Stimulated activated CD4-positive, alpha-beta T cell treated with anti-CD3 and anti-CD28 coated beads, Interleukin-15, amount 100 ng/mL, for 24 hours (primary cell): Measurements from ENCODE around the gene CPB2.

Experiments used
- DNase-seq: peaks from one replicate; pipeline ENCODE4 v3.0.0-alpha.2; 2020

The CPB2 gene

GRCh38 chr13:46126552-46127357 is 21.9 kb upstream of the CPB2 start:
- DNase-seq, result peak; percentile 74

GRCh38 chr13:46126056-46126455 is 21.2 kb upstream of the CPB2 start:
- DNase-seq, result no peak

DNA sequence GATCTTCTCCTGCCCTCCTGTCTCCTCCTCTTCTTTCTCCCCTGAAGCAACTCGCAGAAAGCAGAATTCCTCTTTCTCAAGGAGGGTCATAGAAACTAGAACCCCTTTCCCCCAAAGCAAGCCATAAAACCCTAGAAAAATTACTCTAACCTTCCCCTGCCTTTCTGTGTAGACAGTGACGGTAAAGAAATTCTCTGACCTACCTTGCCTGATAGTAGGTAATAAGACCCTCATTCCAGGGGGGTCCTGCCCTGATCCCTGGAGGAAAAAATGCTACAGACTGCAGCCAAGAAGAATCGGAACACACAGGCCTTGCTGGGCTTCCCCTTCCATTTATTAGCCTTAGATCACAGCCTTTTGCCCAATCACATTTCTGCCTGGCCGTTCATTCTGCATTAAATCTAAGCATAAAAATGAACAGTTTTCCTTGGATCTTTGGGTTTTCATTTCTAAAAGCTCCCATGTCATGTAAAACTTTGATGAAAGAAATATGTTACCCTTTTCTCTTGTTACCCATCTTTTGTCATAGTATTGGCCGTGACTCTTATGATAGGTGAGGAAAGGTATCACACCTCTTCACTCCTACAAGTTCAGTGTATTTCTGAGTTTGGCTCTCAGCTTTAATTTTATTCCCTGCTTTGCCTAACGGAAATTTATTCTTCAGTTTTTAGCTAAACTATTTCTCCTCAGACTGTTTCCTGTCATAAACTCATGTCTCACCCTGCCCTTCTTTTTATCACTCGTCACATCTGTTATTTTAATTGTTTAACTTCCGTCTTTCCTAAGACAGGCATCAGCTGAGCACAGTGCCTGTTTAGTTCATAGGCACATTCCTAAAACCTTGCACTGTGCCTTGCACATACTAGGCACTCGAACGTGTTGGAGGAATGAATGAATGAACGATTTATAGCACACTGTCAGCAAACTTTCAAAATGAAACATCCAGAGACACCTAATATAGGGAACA is 20.4 kb upstream of the CPB2 start:
- no peak for DNase-seq

DNA sequence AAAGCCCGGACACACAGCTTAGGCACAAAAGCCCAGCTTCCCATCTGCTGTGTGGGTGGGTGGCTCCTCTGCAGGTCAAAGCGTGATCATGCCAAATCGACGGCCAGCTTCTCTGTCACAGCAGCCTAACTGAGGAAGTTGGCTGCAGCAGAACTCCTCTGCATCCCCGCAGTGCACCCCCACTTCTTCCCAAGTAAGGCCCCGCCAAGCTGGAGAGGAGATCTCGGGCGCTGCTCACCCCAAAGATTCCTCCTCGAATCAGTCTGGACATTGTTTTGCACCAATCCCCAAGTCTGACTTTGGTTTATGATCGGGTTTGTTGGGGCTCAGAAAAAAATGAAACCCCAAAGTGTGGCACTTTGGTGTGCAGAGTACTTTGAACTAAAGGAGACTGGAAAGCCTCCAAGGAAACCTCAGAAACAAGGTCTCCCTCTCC is 19.7 kb upstream of the CPB2 start:
- peak; percentile 38 for DNase-seq

DNA sequence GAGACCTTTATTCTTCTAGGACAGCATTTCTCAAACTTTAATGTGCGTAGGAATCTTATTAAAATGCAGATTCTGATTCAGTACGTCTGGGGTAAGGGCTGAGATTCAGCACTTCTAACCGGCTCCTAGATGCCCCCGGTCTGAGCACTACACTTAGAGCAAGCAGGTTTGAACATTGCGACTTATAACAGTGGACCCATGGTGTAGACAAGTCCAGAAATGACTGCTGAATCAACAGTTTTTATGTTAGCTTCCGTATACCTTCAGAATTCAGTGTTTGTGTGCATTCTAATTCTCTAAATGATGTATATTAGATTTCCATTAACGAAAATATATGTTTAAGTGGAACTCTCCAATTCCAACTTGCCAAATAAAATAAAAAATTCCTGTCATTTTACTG is 17.5 kb upstream of the CPB2 start:
- no peak for DNase-seq

- no peak for DNase-seq
Observed at GRCh38 chr13:46121597-46122163, 16.8 kb upstream of the CPB2 start.

- DNase-seq, result no peak
Observed at GRCh38 chr13:46121033-46121432, 16.2 kb upstream of the CPB2 start.

GRCh38 chr13:46119883-46120614 is 15.2 kb upstream of the CPB2 start:
- no peak for DNase-seq

GRCh38 chr13:46116653-46117502 is 12.0 kb upstream of the CPB2 start:
- DNase-seq, result no peak

- DNase-seq, result no peak
Observed at GRCh38 chr13:46114613-46115012, 9.8 kb upstream of the CPB2 start.

GRCh38 chr13:46113596-46113995 is 8.8 kb upstream of the CPB2 start:
- no peak for DNase-seq

DNA sequence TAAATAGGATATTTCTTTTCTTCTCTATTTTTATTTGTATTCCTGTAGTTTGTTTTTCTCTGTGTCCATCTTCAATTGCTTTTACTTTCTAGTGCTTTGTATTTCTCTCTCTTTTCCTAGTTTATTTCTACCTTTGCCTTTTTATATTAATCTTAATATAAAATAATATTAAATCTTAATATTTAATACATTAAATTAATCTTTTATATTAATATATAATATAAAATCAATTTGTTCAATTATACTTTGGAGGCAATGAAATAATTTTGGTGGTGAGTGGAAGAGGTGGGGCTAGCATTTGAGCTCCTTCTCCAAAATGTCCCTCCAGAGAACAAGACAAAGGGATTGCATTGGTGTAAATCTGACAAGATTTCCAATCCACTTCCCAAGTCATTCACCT is 6.3 kb upstream of the CPB2 start:
- no peak for DNase-seq

- DNase-seq, result no peak
Observed at GRCh38 chr13:46109451-46109850, 4.6 kb upstream of the CPB2 start.

GRCh38 chr13:46106839-46107371 is 2.1 kb upstream of the CPB2 start:
- DNase-seq, result no peak

- DNase-seq, result no peak
Observed at GRCh38 chr13:46103037-46103436, 1.8 kb downstream of the CPB2 start.

DNA sequence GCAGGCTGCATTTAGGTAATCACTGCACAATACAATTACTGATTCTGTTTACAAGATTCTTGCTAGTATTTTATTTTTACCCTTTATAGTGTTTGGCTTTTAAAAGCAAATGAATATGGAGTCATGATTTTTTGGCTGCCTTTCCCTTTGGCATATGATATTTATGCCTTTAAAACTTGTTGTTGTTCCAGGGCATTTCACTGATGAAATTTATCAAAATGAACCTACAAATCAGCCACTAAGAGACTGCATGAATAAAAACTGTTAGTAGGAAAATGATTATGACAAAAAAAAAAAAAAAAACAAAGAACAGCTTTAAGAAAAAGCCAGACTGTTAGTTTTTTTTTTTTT is 2.6 kb downstream of the CPB2 start:
- no peak for DNase-seq

DNA sequence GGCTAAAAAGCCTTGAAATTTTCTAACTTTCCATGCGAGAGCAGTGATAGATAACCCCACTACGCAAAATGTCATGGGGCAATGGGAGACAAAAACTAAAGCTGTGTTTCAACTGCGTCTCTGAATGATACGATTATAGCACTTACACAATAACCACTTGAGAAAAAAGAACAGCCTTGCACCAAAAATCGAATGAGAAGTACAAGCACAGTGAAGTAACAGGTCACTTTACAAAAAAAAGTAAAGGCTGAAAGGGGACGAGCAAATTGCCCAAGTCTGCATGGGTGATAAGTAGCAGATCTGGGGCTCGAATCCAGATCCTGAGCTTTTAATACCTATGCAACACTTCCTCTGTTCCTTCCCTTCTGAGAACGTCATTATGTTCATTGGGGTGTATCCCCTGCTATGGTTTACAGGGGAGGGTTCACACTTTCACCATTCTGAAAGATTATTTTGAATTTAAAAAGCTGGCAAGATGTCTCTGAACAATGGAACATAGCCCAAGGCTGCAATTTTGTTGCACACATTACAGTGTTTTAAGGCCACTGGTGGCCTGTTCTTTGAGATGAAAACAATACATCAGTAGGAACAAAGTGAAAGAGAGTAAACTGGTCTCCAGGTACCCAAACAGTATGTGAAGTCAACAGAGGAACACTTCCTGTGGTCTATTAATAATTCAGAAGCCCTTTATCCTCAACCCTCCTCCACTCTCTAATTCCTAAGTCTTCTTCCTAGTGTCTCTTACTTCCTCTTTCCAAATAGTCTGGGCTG is 3.2 kb downstream of the CPB2 start:
- DNase-seq, result no peak

GRCh38 chr13:46101002-46101401 is 3.8 kb downstream of the CPB2 start:
- no peak for DNase-seq

DNA sequence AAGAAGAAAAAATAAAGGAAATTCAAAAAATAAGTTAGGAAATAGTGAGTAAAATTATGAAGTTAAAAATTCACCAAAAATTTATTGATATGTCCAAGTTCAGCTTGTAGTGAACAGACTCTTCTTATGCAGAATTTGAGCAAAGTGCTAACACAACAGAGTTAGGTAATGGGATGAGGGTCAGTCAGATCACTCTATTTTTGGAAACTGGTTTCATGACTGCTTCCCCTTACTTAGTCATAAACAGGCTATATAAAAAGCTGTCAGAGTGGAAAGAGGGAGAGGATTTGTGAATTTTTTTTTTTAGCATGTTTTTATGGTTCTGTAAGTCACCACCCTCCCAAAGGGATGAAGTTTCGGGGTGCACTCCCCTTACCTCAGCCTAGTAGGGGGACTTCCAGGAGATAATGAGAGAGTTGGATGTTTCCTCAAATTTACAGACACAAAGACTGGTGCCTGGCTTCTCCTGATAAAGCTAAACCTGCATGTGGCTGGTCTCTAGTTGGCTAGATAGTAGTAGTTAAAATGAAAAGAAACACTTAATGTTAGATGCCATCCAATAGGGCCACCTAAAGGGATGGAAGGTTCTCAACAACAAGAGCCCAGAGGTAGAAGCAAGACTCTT is 4.5 kb downstream of the CPB2 start:
- no peak for DNase-seq

DNA sequence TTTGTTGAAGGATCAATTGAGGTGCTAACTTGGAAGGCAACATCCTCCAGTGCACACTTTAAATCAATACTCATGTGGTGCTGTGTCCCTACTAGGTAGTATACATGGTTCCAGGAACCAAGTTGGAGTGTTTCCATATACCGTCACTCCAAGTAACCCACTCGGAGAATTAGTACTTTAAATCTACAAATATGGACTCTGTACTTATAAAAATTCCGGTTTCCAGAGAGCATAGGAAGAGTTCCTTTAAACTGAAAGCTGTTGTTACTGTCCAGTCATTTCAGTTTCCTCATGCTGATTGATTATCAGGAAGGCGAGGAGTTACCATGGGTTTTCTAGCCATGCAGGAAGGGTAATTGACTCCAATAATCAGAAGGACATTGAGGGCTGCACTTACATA is 7.2 kb downstream of the CPB2 start:
- no peak for DNase-seq
